HUES64 (cell line): Measurements from ENCODE around the gene OR2Z1.
"Not testable (repeated sequence)": the region's sequence is repeated elsewhere in the genome, so short reads cannot be mapped to it uniquely, and the experiment has no call there.

ENCODE experiments used
- H3K27ac ChIP-seq: 2 replicates; pipeline ENCODE4 v1.7.0; 2013; ENCODE audit warnings: low read depth, low read length, inconsistent platforms
- H3K27me3 ChIP-seq: 2 replicates; pipeline ENCODE4 v1.6.1; 2013; ENCODE audit warnings: mild to moderate bottlenecking, low read length; ENCODE audit not compliant: insufficient read depth
- H3K36me3 ChIP-seq: 2 replicates; pipeline ENCODE4 v1.6.1; 2013; ENCODE audit warnings: mild to moderate bottlenecking, low read length; ENCODE audit not compliant: insufficient read depth
- H3K4me1 ChIP-seq: 2 replicates; pipeline ENCODE4 v1.6.1; 2013; ENCODE audit warnings: mild to moderate bottlenecking, low read length, moderate library complexity; ENCODE audit not compliant: insufficient read depth
- H3K4me3 ChIP-seq: 2 replicates; pipeline ENCODE4 v1.5.1; 2013; ENCODE audit warnings: mild to moderate bottlenecking, low read length, moderate library complexity
- H3K9ac ChIP-seq: 2 replicates; pipeline ENCODE4 v1.6.1; 2013; ENCODE audit warnings: mild to moderate bottlenecking, low read depth, low read length
- H3K9me3 ChIP-seq: 2 replicates; pipeline ENCODE4 v1.6.1; 2013; ENCODE audit warnings: low read depth, low read length; ENCODE audit not compliant: insufficient read depth
- WGBS: fragments of 150-250, 120-280 bp; methylation state at CpG from one replicate; pipeline ENCODE4 v1.1.7; 2013; ENCODE audit warnings: missing lambda C conversion rate; 5-methylcytosine and 5-hydroxymethylcytosine counted together

Gene OR2Z1

GRCh38 chr19:8705304-8705703 is 16.1 kb upstream of the OR2Z1 start:
- H3K27ac ChIP-seq, result not testable (repeated sequence)

DNA sequence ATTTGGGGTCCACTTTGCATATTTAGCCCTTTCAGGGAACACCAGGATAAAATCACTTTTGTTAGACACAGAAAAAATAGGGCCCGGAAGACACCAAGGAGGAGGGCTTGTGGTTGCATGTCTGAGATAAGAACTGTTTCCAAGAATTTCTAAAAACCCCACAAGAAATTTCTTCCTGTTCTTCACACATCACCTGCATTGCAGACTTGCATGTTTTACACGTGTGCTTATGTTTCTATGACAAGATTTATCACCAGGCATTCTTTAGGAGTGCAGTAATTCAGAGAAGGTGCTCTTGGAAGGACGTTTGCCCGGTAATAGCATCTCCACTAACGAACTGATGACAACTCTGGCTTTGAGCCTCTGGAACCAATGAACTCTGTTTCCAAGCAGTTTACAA is 15.7 kb upstream of the OR2Z1 start:
- Histone ChIP-seq H3K9ac (no peak overlapping the region), H3K27me3 (no peaks in the 10 kb centered on the region), H3K4me3 (no peak overlapping the region), H3K9me3 (peaks cover 19% of the 10 kb centered on the region), H3K27ac (no peak overlapping the region), H3K36me3 (no peaks in the 10 kb centered on the region), H3K4me1 (no peaks in the 10 kb centered on the region)
- 71% methylated on average over 5 of the region's 5 CpGs for WGBS

More at GRCh38 chr19:8705304-8705703, 16.1 kb upstream of the OR2Z1 start:
- H3K27me3 ChIP-seq, H3K4me1 ChIP-seq, H3K9ac ChIP-seq, H3K4me3 ChIP-seq, H3K36me3 ChIP-seq: not testable (repeated sequence)
- peaks cover 17% of the 10 kb centered on the region for H3K9me3 ChIP-seq
- WGBS, result 100% methylated on average over 1 of the region's 3 CpGs

- peaks cover 44% of the 10 kb centered on the region for H3K9me3 ChIP-seq
- not testable (repeated sequence) for H3K4me1 ChIP-seq, H3K27ac ChIP-seq, H3K9ac ChIP-seq, H3K36me3 ChIP-seq, H3K27me3 ChIP-seq, H3K4me3 ChIP-seq
- WGBS, result 90% methylated on average over 7 of the region's 7 CpGs
Observed at GRCh38 chr19:8710337-8710736, 11.1 kb upstream of the OR2Z1 start.

- peaks cover 87% of the 10 kb centered on the region for H3K9me3 ChIP-seq
- no peaks in the 10 kb centered on the region for H3K4me1 ChIP-seq
Observed at GRCh38 chr19:8722032-8722431, 598 bp downstream of the OR2Z1 start.

GRCh38 chr19:8724276-8724675 is 2.8 kb downstream of the OR2Z1 start:
- no peak overlapping the region for H3K27ac ChIP-seq
- H3K9ac ChIP-seq, result no peak overlapping the region
- 73% methylated on average over 3 of the region's 3 CpGs for WGBS
- H3K36me3 ChIP-seq, result no peaks in the 10 kb centered on the region
- H3K4me1 ChIP-seq, result no peaks in the 10 kb centered on the region
- H3K9me3 ChIP-seq, result peaks cover 91% of the 10 kb centered on the region
- H3K4me3 ChIP-seq, result no peak overlapping the region
- H3K27me3 ChIP-seq, result no peaks in the 10 kb centered on the region

More at GRCh38 chr19:8722032-8722431, 598 bp downstream of the OR2Z1 start:
- Histone ChIP-seq H3K27me3 (no peaks in the 10 kb centered on the region), H3K4me3 (no peak overlapping the region), H3K27ac (no peak overlapping the region), H3K36me3 (no peaks in the 10 kb centered on the region), H3K9ac (no peak overlapping the region)
- 51% methylated on average over 2 of the region's 2 CpGs for WGBS

- Histone ChIP-seq H3K9ac (no peak overlapping the region), H3K27ac (no peak overlapping the region), H3K9me3 (peaks cover 72% of the 10 kb centered on the region), H3K4me3 (no peak overlapping the region), H3K27me3 (no peaks in the 10 kb centered on the region), H3K4me1 (no peaks in the 10 kb centered on the region), H3K36me3 (no peaks in the 10 kb centered on the region)
- 80% methylated on average over 19 of the region's 19 CpGs for WGBS
Observed at GRCh38 chr19:8731428-8732169, 10.2 kb downstream of the OR2Z1 start.

DNA sequence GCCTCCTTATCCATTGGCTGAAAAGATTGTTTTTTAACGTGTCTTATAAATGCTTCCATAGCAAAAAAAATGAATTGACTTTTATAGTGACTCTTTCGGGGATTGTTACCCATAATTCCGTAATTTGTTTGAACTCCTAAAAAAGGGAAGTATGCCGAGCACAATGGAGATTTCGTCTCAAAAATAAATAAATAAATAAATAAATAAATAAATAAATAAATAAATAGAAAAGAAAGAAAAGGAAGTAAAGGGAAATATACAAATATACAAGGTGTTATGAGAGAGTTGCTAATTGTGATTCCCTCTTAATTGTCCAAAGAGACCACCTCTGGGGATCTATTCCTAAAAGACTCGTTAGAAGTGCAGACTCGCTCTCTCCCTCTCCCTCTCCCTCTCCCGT is 16.9 kb downstream of the OR2Z1 start:
- H3K27ac ChIP-seq, result no peak overlapping the region
- no peaks in the 10 kb centered on the region for H3K4me1 ChIP-seq
- no peak overlapping the region for H3K9ac ChIP-seq
- 83% methylated on average over 5 of the region's 8 CpGs for WGBS
- H3K27me3 ChIP-seq, result no peaks in the 10 kb centered on the region
- no peak overlapping the region for H3K4me3 ChIP-seq
- no peaks in the 10 kb centered on the region for H3K36me3 ChIP-seq
- H3K9me3 ChIP-seq, result peaks cover 31% of the 10 kb centered on the region

DNA sequence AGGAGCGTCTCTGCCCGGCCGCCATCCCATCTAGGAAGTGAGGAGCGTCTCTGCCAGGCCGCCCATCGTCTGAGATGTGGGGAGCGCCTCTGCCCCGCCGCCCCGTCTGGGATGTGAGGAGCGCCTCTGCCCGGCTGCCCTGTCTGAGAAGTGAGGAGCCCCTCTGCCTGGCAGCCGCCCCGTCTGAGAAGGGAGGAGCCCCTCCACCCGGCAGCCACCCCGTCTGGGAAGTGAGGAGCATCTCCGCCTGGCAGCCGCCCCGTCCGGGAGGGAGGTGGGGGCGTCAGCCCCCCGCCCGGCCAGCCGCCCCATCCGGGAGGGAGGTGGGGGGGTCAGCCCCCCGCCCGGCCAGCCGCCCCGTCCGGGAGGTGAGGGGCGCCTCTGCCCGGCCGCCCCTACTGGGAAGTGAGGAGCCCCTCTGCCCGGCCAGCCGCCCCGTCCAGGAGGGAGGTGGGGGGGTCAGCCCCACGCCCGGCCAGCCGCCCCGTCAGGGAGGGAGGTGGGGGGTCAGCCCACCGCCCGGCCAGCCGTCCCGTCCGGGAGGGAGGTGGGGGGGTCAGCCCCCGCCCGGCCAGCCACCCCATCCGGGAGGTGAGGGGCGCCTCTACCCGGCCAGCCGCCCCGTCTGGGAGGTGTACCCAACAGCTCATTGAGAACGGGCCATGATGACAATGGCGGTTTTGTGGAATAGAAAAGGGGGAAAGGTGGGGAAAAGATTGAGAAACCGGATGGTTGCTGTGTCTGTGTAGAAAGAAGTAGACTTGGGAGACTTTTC is 18.0 kb downstream of the OR2Z1 start:
- H3K9me3 ChIP-seq, result peaks cover 24% of the 10 kb centered on the region
- not testable (repeated sequence) for H3K4me1 ChIP-seq, H3K9ac ChIP-seq, H3K27ac ChIP-seq, H3K36me3 ChIP-seq, H3K27me3 ChIP-seq, H3K4me3 ChIP-seq
- 92% methylated on average over 37 of the region's 55 CpGs for WGBS

GRCh38 chr19:8767257-8767656 is 45.8 kb downstream of the OR2Z1 start:
- 88% methylated on average over 5 of the region's 11 CpGs for WGBS
- H3K4me1 ChIP-seq, H3K27me3 ChIP-seq, H3K4me3 ChIP-seq, H3K36me3 ChIP-seq, H3K9ac ChIP-seq, H3K9me3 ChIP-seq, H3K27ac ChIP-seq: not testable (repeated sequence)

- not testable (repeated sequence) for H3K9ac ChIP-seq, H3K27ac ChIP-seq
- WGBS, result no CpG with 5 or more reads among the region's 8 CpGs
Observed at GRCh38 chr19:8769265-8769664, 47.8 kb downstream of the OR2Z1 start.

GRCh38 chr19:8773587-8773986 is 52.2 kb downstream of the OR2Z1 start:
- H3K36me3 ChIP-seq, H3K4me1 ChIP-seq, H3K9me3 ChIP-seq, H3K4me3 ChIP-seq, H3K9ac ChIP-seq, H3K27ac ChIP-seq, H3K27me3 ChIP-seq: not testable (repeated sequence)
- no CpG with 5 or more reads among the region's 12 CpGs for WGBS

More at GRCh38 chr19:8769265-8769664, 47.8 kb downstream of the OR2Z1 start:
- H3K4me1 ChIP-seq, H3K4me3 ChIP-seq, H3K9me3 ChIP-seq, H3K27me3 ChIP-seq, H3K36me3 ChIP-seq: not testable (repeated sequence)
